HepG2 (cell line): Measurements from ENCODE around the gene MAD2L2. TPM values are rescaled to one million over a fixed set of nuclear protein-coding genes. Genes with fewer than 3 reads are reported as not detected.

Experiments used
- ATAC-seq: fragments of 200-7000 bp; cut with Tn5 transposase; 3 replicates; pipeline ENCODE4 v1.9.1; 2020; ENCODE audit warnings: mild to moderate bottlenecking, moderate library complexity
- BruUV-seq: library from RNA; stranded (reverse); fragments of 400-500 nt; replicated peaks from 2 replicates; lab custom pipeline; 2021; lab: Mats Ljungman, UMichigan
- CTCF ChIA-PET: fragments of 300-600 bp; formaldehyde crosslinking; extraction: SDS; loops from one replicate; lab custom pipeline; 2021; ENCODE audit warnings: low total read pairs, inconsistent platforms, low intra/inter-chr PET ratio; lab: Yijun Ruan, JAX
- POLR2A ChIA-PET: fragments of 350-600 bp; sonication (Branson Sonifier 250); formaldehyde crosslinking; loops from one replicate; lab custom pipeline; 2020; ENCODE audit warnings: antibody characterized with exemption, inconsistent platforms; lab: Yijun Ruan, JAX
- DNase-seq: peaks from one replicate; pipeline ENCODE4 v3.0.0-alpha.2; 2015; ENCODE audit warnings: low spot score
- FAIRE-seq: peaks from 3 replicates; lab custom pipeline; 2011; peaks lifted over from hg19 to GRCh38; lab: Jason Lieb, UNC
- H2AFZ ChIP-seq: one replicate; pipeline ENCODE4 v1.6.1; 2011; ENCODE audit warnings: low read length, inconsistent platforms
- H3K27ac ChIP-seq: fragments of 300-600 bp; 3 replicates; pipeline ENCODE4 v1.8.0; 2011; ENCODE audit warnings: mixed run types, mild to moderate bottlenecking, mixed read lengths, low read length, inconsistent platforms; ENCODE audit not compliant: insufficient read depth; ENCODE audit errors: extremely low read length
- H3K27me3 ChIP-seq, 2 experiments: fragments of 200-600 bp in 1 of 2; 2 replicates in 1 of 2; 3 replicates in 1 of 2; pipeline versions ENCODE4 v1.6.0 to v1.8.0; 2011; ENCODE audit warnings: low read length in 2 of 2, mild to moderate bottlenecking in 2 of 2, moderate library complexity in 2 of 2, inconsistent platforms in 1 of 2; ENCODE audit not compliant: insufficient read depth in 2 of 2, control insufficient read depth in 1 of 2
- H3K36me3 ChIP-seq, 2 experiments: fragments of 200-600 bp in 1 of 2; replicated peaks in 1 of 2; 2 replicates in 1 of 2; 3 replicates in 1 of 2; pipeline versions ENCODE4 v1.5.1 to v1.8.0; 2011; ENCODE audit warnings: low read length in 2 of 2, inconsistent platforms in 1 of 2; ENCODE audit not compliant: insufficient read depth in 2 of 2, control insufficient read depth in 1 of 2
- H3K4me1 ChIP-seq: 2 replicates; pipeline ENCODE4 v1.5.1; 2012; ENCODE audit warnings: low read length, inconsistent platforms; ENCODE audit not compliant: insufficient read depth
- H3K4me2 ChIP-seq: 2 replicates; pipeline ENCODE4 v1.6.0; 2011; ENCODE audit warnings: low read depth, low read length, inconsistent platforms
- H3K4me3 ChIP-seq, 3 experiments: fragments of 200-600 bp in 1 of 3; sonication (generic), shearing (Covaris generic) in 1 of 3; replicated peaks in 1 of 3; 2 replicates each; pipeline ENCODE4 v1.5.1; 2011 to 2016; ENCODE audit warnings: low read length in 3 of 3, inconsistent platforms in 2 of 3, low read depth in 2 of 3, mild to moderate bottlenecking in 2 of 3, control low read depth in 1 of 3, mixed read lengths in 1 of 3; ENCODE audit not compliant: insufficient read depth in 1 of 3
- H3K79me2 ChIP-seq: one replicate; pipeline ENCODE4 v1.6.1; 2011; ENCODE audit warnings: low read length, inconsistent platforms; ENCODE audit not compliant: insufficient read depth
- H3K9ac ChIP-seq: 2 replicates; pipeline ENCODE4 v1.6.0; 2011; ENCODE audit warnings: mild to moderate bottlenecking, low read depth, low read length, inconsistent platforms; ENCODE audit not compliant: insufficient read depth
- H3K9me3 ChIP-seq: 2 replicates; pipeline ENCODE4 v1.5.1; 2012; ENCODE audit warnings: mild to moderate bottlenecking, low read length
- H4K20me1 ChIP-seq: 2 replicates; pipeline ENCODE4 v1.6.0; 2011; ENCODE audit warnings: inconsistent platforms, mild to moderate bottlenecking, low read length, moderate library complexity; ENCODE audit not compliant: insufficient read depth
- ATAD3A ChIP-seq: sonication (generic); formaldehyde crosslinking; IDR thresholded peaks from 2 replicates; pipeline ENCODE4 v1.4.0; 2020; ENCODE audit warnings: missing genetic modification reagents
- FOXA3 ChIP-seq: IDR thresholded peaks from 2 replicates; pipeline ENCODE4 v1.6.1; 2016; ENCODE audit warnings: missing genetic modification reagents, missing compliant biosample characterization
- MED8 ChIP-seq: sonication (generic); formaldehyde crosslinking; IDR thresholded peaks from 2 replicates; pipeline ENCODE4 v1.8.1; 2023; ENCODE audit warnings: mild to moderate bottlenecking, missing genetic modification reagents; ENCODE audit not compliant: insufficient replicate concordance
- MTF2 ChIP-seq: sonication (generic); formaldehyde crosslinking; IDR thresholded peaks from 2 replicates; pipeline ENCODE4 v1.5.0; 2020; ENCODE audit warnings: missing genetic modification reagents, borderline replicate concordance
- SOX6 ChIP-seq, 2 experiments: fragments of 450-650 bp in 1 of 2; sonication (generic) in 1 of 2; formaldehyde crosslinking in 1 of 2; IDR thresholded peaks; 2 replicates each; pipeline versions ENCODE4 v1.4.0 to v1.6.1; 2017 to 2020; ENCODE audit warnings: antibody characterized with exemption in 1 of 2, mild to moderate bottlenecking in 1 of 2, missing genetic modification reagents in 1 of 2
- TBL1XR1 ChIP-seq: fragments of 150-350 bp; IDR thresholded peaks from 2 replicates; pipeline ENCODE4 v1.6.1; 2014; ENCODE audit warnings: borderline replicate concordance, low read length; ENCODE audit not compliant: partially characterized antibody
- ZFP82 ChIP-seq: sonication (generic); formaldehyde crosslinking; IDR thresholded peaks from 2 replicates; pipeline ENCODE4 v1.5.1; 2020; ENCODE audit warnings: mild to moderate bottlenecking, missing genetic modification reagents, borderline replicate concordance
- ZKSCAN8 ChIP-seq: IDR thresholded peaks from 2 replicates; pipeline ENCODE4 v1.6.1; 2016; ENCODE audit warnings: borderline replicate concordance, missing genetic modification reagents, missing compliant biosample characterization
- ZNF124 ChIP-seq: sonication (generic); formaldehyde crosslinking; IDR thresholded peaks from 2 replicates; pipeline ENCODE4 v1.4.0; 2020; ENCODE audit warnings: missing genetic modification reagents
- ZNF441 ChIP-seq: sonication (generic); formaldehyde crosslinking; IDR thresholded peaks from 2 replicates; pipeline ENCODE4 v1.7.0; 2021; ENCODE audit warnings: missing genetic modification reagents, borderline replicate concordance
- ZNF747 ChIP-seq: sonication (generic); formaldehyde crosslinking; IDR thresholded peaks from 2 replicates; pipeline ENCODE4 v1.8.1; 2023; ENCODE audit warnings: missing genetic modification reagents, mild to moderate bottlenecking, borderline replicate concordance
- ZNF792 ChIP-seq: IDR thresholded peaks from 2 replicates; pipeline ENCODE4 v1.6.1; 2016
- whole genome bisulfite sequencing: methylation state at CpG from one replicate; pipeline ENCODE4 v1.1.6; 2017; ENCODE audit warnings: low lambda C conversion rate; 5-methylcytosine and 5-hydroxymethylcytosine counted together
- in situ Hi-C: cut with HindIII; loops from 2 replicates; pipeline ENCODE4 v1.10.0; 2017; ENCODE audit warnings: low pct_unique_long_range_greater_than_20kb; ENCODE audit not compliant: extremely low pct_ligation_motif_present
- intact Hi-C: fragments of 100-400 bp; cut with micrococcal nuclease; formaldehyde crosslinking; loops from one replicate; pipeline ENCODE4 v1.10.0; 2022; ENCODE audit not compliant: unreplicated experiment
- polyA plus RNA-seq, 8 experiments: library from polyadenylated mRNA; depleted of rRNA in 3 of 8; stranded (reverse) in 7 of 8; unstranded in 1 of 8; fragments of >200 nt; fragmentation: Illumina TruSeq in 4 of 8; extraction: Trizol in 4 of 8; gene quantifications; 2 replicates each; pipeline versions ENCODE4 v1.2.1 to v1.2.3, GENCODE V29; 2011 to 2016; ENCODE audit warnings: low read depth in 4 of 8, missing spikeins in 1 of 8, mixed read lengths in 1 of 8; ENCODE audit not compliant: insufficient read depth in 1 of 8
- total RNA-seq, 5 experiments: library from RNA; depleted of rRNA; stranded (reverse); fragments of >200 nt; fragmentation: Illumina TruSeq; extraction: Trizol; gene quantifications; 2 replicates each; pipeline ENCODE4 v1.2.3, GENCODE V29; 2016; ENCODE audit warnings: low read depth in 1 of 5
- TF ChIP-seq, protein P1 (sequence below): sonication (generic); formaldehyde crosslinking; conservative IDR thresholded peaks from 2 replicates; pipeline ENCODE4 v1.8.0; 2022; ENCODE audit warnings: missing genetic modification reagents
- TF ChIP-seq, protein P2 (sequence below): sonication (generic); formaldehyde crosslinking; IDR thresholded peaks from 2 replicates; pipeline ENCODE4 v1.5.1; 2020; ENCODE audit warnings: missing genetic modification reagents, mild to moderate bottlenecking, borderline replicate concordance
- TF ChIP-seq, protein P3 (sequence below): sonication (generic); formaldehyde crosslinking; conservative IDR thresholded peaks from 2 replicates; pipeline ENCODE4 v1.4.0; 2020; ENCODE audit warnings: mild to moderate bottlenecking, missing genetic modification reagents, moderate library complexity
- TF ChIP-seq, protein P4 (sequence below): sonication (generic); formaldehyde crosslinking; IDR thresholded peaks from 2 replicates; pipeline ENCODE4 v1.5.0; 2020; ENCODE audit warnings: missing genetic modification reagents, mild to moderate bottlenecking, borderline replicate concordance
- TF ChIP-seq, protein P5 (sequence below): sonication (generic); formaldehyde crosslinking; IDR thresholded peaks from 2 replicates; pipeline ENCODE4 v1.4.0; 2020; ENCODE audit warnings: mild to moderate bottlenecking, low read depth, missing genetic modification reagents

The MAD2L2 gene
- total and polyA plus RNA-seq, 2 of the 13 experiments (the other 11 are each of a cell fraction or from before 2014, with no cell fraction given), result 51.8 to 53.8 TPM

DNA sequence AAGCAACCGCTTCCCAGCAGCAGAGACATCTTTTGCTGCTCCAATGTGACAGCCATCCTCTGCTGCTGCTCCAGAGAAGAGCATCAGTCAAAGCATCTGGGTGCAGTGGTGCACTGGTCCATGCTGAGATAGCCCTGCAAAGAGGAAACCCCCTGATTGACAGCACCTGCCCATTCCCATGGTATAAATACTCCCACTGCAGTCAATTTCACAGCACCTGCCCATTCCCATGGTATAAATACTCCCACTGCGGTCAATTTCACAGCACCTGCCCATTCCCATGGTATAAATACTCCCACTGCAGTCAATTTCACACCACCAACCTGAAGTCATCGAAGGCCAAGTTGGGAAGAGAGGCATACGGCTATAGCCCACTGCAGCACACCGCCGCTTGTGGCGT, 52.2 kb downstream of the MAD2L2 start:
- no peak overlapping the region for H3K9ac ChIP-seq
- DNase-seq, result no peak
- in situ Hi-C loops, result loop anchor here (25.0 kb wide), 1 partner anchor 591 kb away; the partner anchor contains the start of gene MASP2
- ChIA-PET CTCF (no interaction called here), POLR2A (no interaction called here)
- 34% methylated on average over 7 of the region's 7 CpGs for WGBS
- BruUV-seq, result no TSS peak
- H3K4me2 ChIP-seq, result no peak overlapping the region
- H2AFZ ChIP-seq, result no peak overlapping the region
- peaks cover 0 to 31% of the 10 kb centered on the region in 2 experiments; a peak in 4 of 5 replicates for H3K27me3 ChIP-seq
- H3K27ac ChIP-seq, result no peak overlapping the region
- H3K4me3 ChIP-seq, result no peak overlapping the region
- no peaks in the 10 kb centered on the region for H3K36me3 ChIP-seq
- H3K9me3 ChIP-seq, result no peaks in the 10 kb centered on the region
- H3K4me1 ChIP-seq, result no peaks in the 10 kb centered on the region
- ATAC-seq, result no peak
- intact Hi-C loops, result no loop called here
- FAIRE-seq, result no peak
- no peaks in the 10 kb centered on the region for H4K20me1 ChIP-seq
- no peaks in the 10 kb centered on the region for H3K79me2 ChIP-seq
- no peak for TF ChIP-seq ZKSCAN8
- TF ChIP-seq ZNF124 (CRISPR knock-in tag), result no peak
- no peak for TF ChIP-seq ATAD3A (CRISPR knock-in tag)
- TF ChIP-seq ZNF747 (CRISPR knock-in tag), result no peak
- TF ChIP-seq MED8 (CRISPR knock-in tag), result no peak
- no peak for TF ChIP-seq MTF2
- no peak for TF ChIP-seq ZNF792 (CRISPR knock-in tag)
- TF ChIP-seq, protein P1, sequence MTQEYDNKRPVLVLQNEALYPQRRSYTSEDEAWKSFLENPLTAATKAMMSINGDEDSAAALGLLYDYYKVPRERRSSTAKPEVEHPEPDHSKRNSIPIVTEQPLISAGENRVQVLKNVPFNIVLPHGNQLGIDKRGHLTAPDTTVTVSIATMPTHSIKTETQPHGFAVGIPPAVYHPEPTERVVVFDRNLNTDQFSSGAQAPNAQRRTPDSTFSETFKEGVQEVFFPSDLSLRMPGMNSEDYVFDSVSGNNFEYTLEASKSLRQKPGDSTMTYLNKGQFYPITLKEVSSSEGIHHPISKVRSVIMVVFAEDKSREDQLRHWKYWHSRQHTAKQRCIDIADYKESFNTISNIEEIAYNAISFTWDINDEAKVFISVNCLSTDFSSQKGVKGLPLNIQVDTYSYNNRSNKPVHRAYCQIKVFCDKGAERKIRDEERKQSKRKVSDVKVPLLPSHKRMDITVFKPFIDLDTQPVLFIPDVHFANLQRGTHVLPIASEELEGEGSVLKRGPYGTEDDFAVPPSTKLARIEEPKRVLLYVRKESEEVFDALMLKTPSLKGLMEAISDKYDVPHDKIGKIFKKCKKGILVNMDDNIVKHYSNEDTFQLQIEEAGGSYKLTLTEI (CRISPR knock-in tag), result no peak
- TF ChIP-seq, protein P2, sequence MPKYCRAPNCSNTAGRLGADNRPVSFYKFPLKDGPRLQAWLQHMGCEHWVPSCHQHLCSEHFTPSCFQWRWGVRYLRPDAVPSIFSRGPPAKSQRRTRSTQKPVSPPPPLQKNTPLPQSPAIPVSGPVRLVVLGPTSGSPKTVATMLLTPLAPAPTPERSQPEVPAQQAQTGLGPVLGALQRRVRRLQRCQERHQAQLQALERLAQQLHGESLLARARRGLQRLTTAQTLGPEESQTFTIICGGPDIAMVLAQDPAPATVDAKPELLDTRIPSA (CRISPR knock-in tag), result no peak
- TF ChIP-seq ZFP82, result no peak
- TF ChIP-seq, protein P3, sequence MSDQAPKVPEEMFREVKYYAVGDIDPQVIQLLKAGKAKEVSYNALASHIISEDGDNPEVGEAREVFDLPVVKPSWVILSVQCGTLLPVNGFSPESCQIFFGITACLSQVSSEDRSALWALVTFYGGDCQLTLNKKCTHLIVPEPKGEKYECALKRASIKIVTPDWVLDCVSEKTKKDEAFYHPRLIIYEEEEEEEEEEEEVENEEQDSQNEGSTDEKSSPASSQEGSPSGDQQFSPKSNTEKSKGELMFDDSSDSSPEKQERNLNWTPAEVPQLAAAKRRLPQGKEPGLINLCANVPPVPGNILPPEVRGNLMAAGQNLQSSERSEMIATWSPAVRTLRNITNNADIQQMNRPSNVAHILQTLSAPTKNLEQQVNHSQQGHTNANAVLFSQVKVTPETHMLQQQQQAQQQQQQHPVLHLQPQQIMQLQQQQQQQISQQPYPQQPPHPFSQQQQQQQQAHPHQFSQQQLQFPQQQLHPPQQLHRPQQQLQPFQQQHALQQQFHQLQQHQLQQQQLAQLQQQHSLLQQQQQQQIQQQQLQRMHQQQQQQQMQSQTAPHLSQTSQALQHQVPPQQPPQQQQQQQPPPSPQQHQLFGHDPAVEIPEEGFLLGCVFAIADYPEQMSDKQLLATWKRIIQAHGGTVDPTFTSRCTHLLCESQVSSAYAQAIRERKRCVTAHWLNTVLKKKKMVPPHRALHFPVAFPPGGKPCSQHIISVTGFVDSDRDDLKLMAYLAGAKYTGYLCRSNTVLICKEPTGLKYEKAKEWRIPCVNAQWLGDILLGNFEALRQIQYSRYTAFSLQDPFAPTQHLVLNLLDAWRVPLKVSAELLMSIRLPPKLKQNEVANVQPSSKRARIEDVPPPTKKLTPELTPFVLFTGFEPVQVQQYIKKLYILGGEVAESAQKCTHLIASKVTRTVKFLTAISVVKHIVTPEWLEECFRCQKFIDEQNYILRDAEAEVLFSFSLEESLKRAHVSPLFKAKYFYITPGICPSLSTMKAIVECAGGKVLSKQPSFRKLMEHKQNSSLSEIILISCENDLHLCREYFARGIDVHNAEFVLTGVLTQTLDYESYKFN, result no peak
- TF ChIP-seq, protein P4, sequence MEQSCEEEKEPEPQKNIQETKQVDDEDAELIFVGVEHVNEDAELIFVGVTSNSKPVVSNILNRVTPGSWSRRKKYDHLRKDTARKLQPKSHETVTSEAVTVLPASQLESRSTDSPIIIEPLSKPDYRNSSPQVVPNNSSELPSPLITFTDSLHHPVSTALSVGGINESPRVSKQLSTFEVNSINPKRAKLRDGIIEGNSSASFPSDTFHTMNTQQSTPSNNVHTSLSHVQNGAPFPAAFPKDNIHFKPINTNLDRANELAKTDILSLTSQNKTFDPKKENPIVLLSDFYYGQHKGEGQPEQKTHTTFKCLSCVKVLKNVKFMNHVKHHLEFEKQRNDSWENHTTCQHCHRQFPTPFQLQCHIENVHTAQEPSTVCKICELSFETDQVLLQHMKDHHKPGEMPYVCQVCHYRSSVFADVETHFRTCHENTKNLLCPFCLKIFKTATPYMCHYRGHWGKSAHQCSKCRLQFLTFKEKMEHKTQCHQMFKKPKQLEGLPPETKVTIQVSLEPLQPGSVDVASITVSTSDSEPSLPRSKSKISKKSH (CRISPR knock-in tag), result no peak
- no peak for TF ChIP-seq ZNF441 (CRISPR knock-in tag)
- no peak for TF ChIP-seq SOX6 (IDR thresholded peaks at IDR 0.05)
- TF ChIP-seq SOX6 (CRISPR knock-in tag; IDR thresholded peaks at IDR 0.05), result no peak
- TF ChIP-seq FOXA3, result no peak
- TF ChIP-seq TBL1XR1, result no peak
- TF ChIP-seq, protein P5, sequence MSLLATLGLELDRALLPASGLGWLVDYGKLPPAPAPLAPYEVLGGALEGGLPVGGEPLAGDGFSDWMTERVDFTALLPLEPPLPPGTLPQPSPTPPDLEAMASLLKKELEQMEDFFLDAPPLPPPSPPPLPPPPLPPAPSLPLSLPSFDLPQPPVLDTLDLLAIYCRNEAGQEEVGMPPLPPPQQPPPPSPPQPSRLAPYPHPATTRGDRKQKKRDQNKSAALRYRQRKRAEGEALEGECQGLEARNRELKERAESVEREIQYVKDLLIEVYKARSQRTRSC (CRISPR knock-in tag), result no peak
